Astrocyte (in vitro differentiated cells and primary cell): Measurements from ENCODE around the gene PHF12. TPM values are rescaled to one million over a fixed set of nuclear protein-coding genes. Genes with fewer than 3 reads are reported as not detected.

Experiments
- DNase-seq: peaks from one replicate; pipeline ENCODE4 v3.0.0-alpha.2; 2010; ENCODE audit warnings: low read depth
- FAIRE-seq: peaks from 2 replicates; lab custom pipeline; 2011; peaks lifted over from hg19 to GRCh38; lab: Jason Lieb, UNC
- H2AFZ ChIP-seq: 2 replicates; pipeline ENCODE4 v1.6.0; 2012; ENCODE audit warnings: low read depth, low read length, inconsistent platforms
- H3K27ac ChIP-seq: 2 replicates; pipeline ENCODE4 v1.5.1; 2011; ENCODE audit warnings: low read depth, low read length, inconsistent platforms
- H3K27me3 ChIP-seq: 2 replicates; pipeline ENCODE4 v1.6.0; 2011; ENCODE audit warnings: low read length, inconsistent platforms; ENCODE audit not compliant: insufficient read depth
- H3K36me3 ChIP-seq: 2 replicates; pipeline ENCODE4 v1.5.1; 2011; ENCODE audit warnings: low read length, inconsistent platforms; ENCODE audit not compliant: insufficient read depth
- H3K4me1 ChIP-seq: 2 replicates; pipeline ENCODE4 v1.5.1; 2011; ENCODE audit warnings: low read length, inconsistent platforms; ENCODE audit not compliant: insufficient read depth
- H3K4me2 ChIP-seq: 2 replicates; pipeline ENCODE4 v1.6.0; 2012; ENCODE audit warnings: low read length, inconsistent platforms
- H3K4me3 ChIP-seq: 2 replicates; pipeline ENCODE4 v1.5.1; 2011; ENCODE audit warnings: low read depth, mild to moderate bottlenecking, low read length, inconsistent platforms; ENCODE audit not compliant: insufficient read depth
- H3K79me2 ChIP-seq: 2 replicates; pipeline ENCODE4 v1.6.0; 2012; ENCODE audit warnings: mild to moderate bottlenecking, low read length, inconsistent platforms; ENCODE audit not compliant: insufficient read depth
- H3K9ac ChIP-seq: 2 replicates; pipeline ENCODE4 v1.6.0; 2012; ENCODE audit warnings: mild to moderate bottlenecking, low read length, inconsistent platforms
- H3K9me3 ChIP-seq: 2 replicates; pipeline ENCODE4 v1.5.1; 2012; ENCODE audit warnings: low read depth, mild to moderate bottlenecking, low read length, inconsistent platforms; ENCODE audit not compliant: insufficient read depth
- H4K20me1 ChIP-seq: 2 replicates; pipeline ENCODE4 v1.6.0; 2012; ENCODE audit warnings: low read length, inconsistent platforms; ENCODE audit not compliant: insufficient read depth
- H3K27ac Mint-ChIP-seq: one replicate; pipeline ENCODE4 v1.8.0; 2021; ENCODE audit warnings: mild to moderate bottlenecking, mixed read lengths; ENCODE audit not compliant: unreplicated experiment
- H3K27me3 Mint-ChIP-seq: one replicate; pipeline ENCODE4 v1.8.0; 2021; ENCODE audit warnings: low read depth, mixed read lengths; ENCODE audit not compliant: unreplicated experiment
- H3K36me3 Mint-ChIP-seq: one replicate; pipeline ENCODE4 v1.8.0; 2021; ENCODE audit warnings: low read depth, mixed read lengths; ENCODE audit not compliant: unreplicated experiment
- H3K4me1 Mint-ChIP-seq: one replicate; pipeline ENCODE4 v1.8.0; 2021; ENCODE audit warnings: low read depth, mixed read lengths; ENCODE audit not compliant: unreplicated experiment
- H3K4me3 Mint-ChIP-seq: one replicate; pipeline ENCODE4 v1.8.0; 2021; ENCODE audit warnings: mild to moderate bottlenecking, moderate library complexity, mixed read lengths; ENCODE audit not compliant: unreplicated experiment
- H3K9me3 Mint-ChIP-seq: one replicate; pipeline ENCODE4 v1.8.0; 2021; ENCODE audit warnings: mild to moderate bottlenecking, mixed read lengths; ENCODE audit not compliant: unreplicated experiment
- EZH2 ChIP-seq: IDR thresholded peaks from 2 replicates; pipeline ENCODE4 v1.6.1; 2012; ENCODE audit warnings: mild to moderate bottlenecking, low read length, inconsistent platforms; ENCODE audit not compliant: insufficient read depth
- total RNA-seq: library from RNA; stranded (reverse); gene quantifications from 2 replicates; pipeline ENCODE4 v1.2.1, GENCODE V29; 2021
- TF ChIP-seq, protein P1 (sequence below): IDR thresholded peaks from 2 replicates; pipeline ENCODE4 v1.5.1; 2011; ENCODE audit warnings: low read depth, mild to moderate bottlenecking, inconsistent platforms, low read length, moderate library complexity; ENCODE audit not compliant: insufficient read depth

The PHF12 gene
- total RNA-seq, 1 donor from 2014 or later, result 41.6 TPM

DNA sequence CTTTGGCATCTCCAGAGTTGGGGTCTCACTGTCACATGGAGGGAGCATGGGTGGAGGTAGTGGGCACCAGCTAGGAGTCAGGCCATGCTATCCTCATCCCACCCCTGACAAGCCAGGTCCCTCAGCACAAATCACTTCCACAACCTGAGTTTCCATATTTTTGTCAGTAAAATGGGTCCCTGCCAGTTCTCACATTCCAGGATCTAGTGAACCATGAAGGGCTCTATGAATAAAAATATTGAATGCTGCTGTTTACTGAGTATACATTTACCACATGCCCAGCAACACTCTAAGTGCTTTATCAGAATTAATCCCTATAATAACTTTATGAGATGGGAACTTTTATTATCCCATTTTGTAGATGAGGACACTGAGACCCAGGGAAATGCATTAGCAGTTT lies 37.7 kb upstream of the PHF12 start:
- H3K9me3 ChIP-seq, result no peaks in the 10 kb centered on the region
- FAIRE-seq (no peak), DNase-seq (no peak)
- no peaks in the 10 kb centered on the region for H3K4me1 Mint-ChIP-seq
- no peaks in the 10 kb centered on the region for H4K20me1 ChIP-seq
- H3K27ac ChIP-seq, result no peak overlapping the region
- no peak overlapping the region for H3K4me3 ChIP-seq
- H3K4me1 ChIP-seq, result no peaks in the 10 kb centered on the region
- no peak overlapping the region for H2AFZ ChIP-seq
- peaks cover 10% of the 10 kb centered on the region for H3K27me3 ChIP-seq
- H3K9me3 Mint-ChIP-seq, result no peaks in the 10 kb centered on the region
- H3K27ac Mint-ChIP-seq, result no peak overlapping the region
- peaks cover 2% of the 10 kb centered on the region for H3K36me3 Mint-ChIP-seq
- H3K4me3 Mint-ChIP-seq, result no peak overlapping the region
- peaks cover 56% of the 10 kb centered on the region for H3K27me3 Mint-ChIP-seq
- TF ChIP-seq, protein P1, sequence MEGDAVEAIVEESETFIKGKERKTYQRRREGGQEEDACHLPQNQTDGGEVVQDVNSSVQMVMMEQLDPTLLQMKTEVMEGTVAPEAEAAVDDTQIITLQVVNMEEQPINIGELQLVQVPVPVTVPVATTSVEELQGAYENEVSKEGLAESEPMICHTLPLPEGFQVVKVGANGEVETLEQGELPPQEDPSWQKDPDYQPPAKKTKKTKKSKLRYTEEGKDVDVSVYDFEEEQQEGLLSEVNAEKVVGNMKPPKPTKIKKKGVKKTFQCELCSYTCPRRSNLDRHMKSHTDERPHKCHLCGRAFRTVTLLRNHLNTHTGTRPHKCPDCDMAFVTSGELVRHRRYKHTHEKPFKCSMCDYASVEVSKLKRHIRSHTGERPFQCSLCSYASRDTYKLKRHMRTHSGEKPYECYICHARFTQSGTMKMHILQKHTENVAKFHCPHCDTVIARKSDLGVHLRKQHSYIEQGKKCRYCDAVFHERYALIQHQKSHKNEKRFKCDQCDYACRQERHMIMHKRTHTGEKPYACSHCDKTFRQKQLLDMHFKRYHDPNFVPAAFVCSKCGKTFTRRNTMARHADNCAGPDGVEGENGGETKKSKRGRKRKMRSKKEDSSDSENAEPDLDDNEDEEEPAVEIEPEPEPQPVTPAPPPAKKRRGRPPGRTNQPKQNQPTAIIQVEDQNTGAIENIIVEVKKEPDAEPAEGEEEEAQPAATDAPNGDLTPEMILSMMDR, result no peak
- H3K9ac ChIP-seq, result no peak overlapping the region
- H3K4me2 ChIP-seq, result no peak overlapping the region
- H3K36me3 ChIP-seq, result no peaks in the 10 kb centered on the region
- no peaks in the 10 kb centered on the region for H3K79me2 ChIP-seq

DNA sequence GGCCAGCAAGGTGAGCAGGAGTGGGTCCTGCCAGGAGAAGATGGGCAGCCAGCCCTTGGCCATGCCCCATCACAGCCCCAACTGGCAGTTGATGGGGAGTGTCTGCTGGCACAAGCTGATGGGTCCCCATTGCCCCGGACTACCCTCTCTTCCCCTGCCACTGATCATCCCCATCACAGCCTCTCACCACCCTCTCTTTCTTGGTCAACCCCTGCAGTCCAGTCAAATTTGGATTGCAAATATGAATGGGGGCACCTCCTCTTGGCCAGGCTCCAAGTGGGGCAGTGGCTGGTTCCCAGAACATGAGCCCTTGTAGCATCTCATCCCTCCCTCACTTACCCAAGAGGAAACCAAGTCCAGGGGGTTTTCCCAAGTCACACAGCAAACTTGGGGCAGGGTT lies 37.2 kb upstream of the PHF12 start:
- Histone ChIP-seq H3K4me3 (no peak overlapping the region), H2AFZ (no peak overlapping the region), H4K20me1 (no peaks in the 10 kb centered on the region), H3K9me3 (no peaks in the 10 kb centered on the region), H3K79me2 (no peaks in the 10 kb centered on the region), H3K27ac (no peak overlapping the region), H3K4me2 (no peak overlapping the region), H3K27me3 (peaks cover 10% of the 10 kb centered on the region), H3K36me3 (no peaks in the 10 kb centered on the region), H3K9ac (no peak overlapping the region), H3K4me1 (no peaks in the 10 kb centered on the region)
- Mint-ChIP-seq H3K27me3 (peaks cover 56% of the 10 kb centered on the region), H3K27ac (no peak overlapping the region), H3K36me3 (peaks cover 2% of the 10 kb centered on the region), H3K4me1 (peaks cover 3% of the 10 kb centered on the region), H3K4me3 (no peak overlapping the region), H3K9me3 (no peaks in the 10 kb centered on the region)
- FAIRE-seq (no peak), DNase-seq (no peak)
- TF ChIP-seq, protein P1, result no peak
- no peak for TF ChIP-seq EZH2

DNA sequence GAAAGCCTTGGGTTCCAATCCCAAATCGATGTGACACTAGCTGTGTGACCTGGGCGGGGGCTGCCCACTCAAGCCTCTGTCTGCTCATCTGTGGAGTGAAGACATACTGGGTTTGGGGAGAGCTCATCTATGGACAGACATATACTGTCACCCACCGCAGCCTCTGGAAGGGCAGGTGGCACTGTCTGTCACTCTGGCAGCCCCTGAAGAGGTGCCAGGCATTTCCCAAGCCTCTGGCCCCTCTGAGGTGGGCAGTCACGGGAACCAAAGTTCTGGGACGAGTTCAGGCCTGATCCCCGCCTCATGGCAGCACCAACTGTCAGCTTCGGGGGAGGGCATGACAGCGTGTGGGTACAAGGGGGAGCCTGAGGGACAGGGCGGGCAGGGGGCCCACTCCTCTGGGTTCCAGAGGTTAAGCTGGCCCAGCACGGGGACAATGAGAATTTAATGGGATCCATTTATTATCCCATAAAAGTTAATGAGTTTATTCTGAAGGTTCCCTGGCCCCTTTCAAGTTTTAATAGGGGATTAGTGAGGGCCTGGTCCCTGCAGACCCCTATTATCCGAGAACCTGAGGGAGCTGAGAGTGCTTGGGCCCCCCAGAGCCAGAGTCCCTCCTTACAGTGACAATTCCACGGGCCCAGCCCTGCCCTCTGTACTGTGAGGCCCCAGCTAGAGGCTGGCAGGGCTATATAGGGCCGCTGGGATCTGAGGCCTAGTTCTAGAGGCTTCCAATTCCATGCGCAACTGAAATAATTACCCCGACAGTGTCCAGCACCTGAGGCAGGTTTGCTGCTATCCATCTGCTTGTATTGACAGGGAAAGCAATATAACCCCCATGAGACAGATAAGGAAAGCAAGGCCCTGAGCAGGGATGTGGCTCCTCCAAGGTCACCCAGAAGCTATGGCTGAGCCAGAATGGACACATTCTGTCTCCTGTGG lies 35.7 kb upstream of the PHF12 start:
- Histone ChIP-seq H3K27ac (no peak overlapping the region), H3K9me3 (no peaks in the 10 kb centered on the region), H2AFZ (no peak overlapping the region), H3K4me2 (no peak overlapping the region), H4K20me1 (no peaks in the 10 kb centered on the region), H3K27me3 (peaks cover 7% of the 10 kb centered on the region), H3K79me2 (no peaks in the 10 kb centered on the region), H3K4me3 (no peak overlapping the region), H3K36me3 (no peaks in the 10 kb centered on the region), H3K4me1 (peaks cover 7% of the 10 kb centered on the region), H3K9ac (no peak overlapping the region)
- Mint-ChIP-seq H3K4me1 (peaks cover 8% of the 10 kb centered on the region), H3K27ac (no peak overlapping the region), H3K9me3 (no peaks in the 10 kb centered on the region), H3K36me3 (peaks cover 2% of the 10 kb centered on the region), H3K4me3 (no peak overlapping the region), H3K27me3 (peaks cover 49% of the 10 kb centered on the region)
- TF ChIP-seq, protein P1, result no peak
- TF ChIP-seq EZH2, result no peak
- DNase-seq, result no peak
- FAIRE-seq, result no peak
